ENCODE results near the gene MPP4.

DNA sequence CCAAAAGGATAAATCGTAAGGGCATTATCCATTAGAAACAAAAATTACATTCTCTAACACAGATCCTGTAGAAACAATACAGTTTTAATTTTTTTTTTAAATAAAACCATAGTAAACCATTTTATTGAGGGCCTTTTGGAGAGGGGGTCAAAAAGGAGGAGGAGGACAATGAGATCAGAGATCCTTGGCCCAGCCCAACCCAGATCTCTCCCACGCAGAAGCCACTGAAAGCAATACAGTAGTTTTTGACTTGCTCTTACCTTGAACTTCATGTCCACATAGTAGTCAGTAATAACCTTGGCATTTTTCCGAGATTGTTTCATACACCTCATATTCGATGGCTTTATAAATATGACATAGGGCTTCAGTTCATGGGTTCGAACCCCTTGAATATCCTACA, 51.0 kb downstream of the MPP4 start:
- TF ChIP-seq CTCF (conservative IDR thresholded peaks at IDR 0.05 in 1 of 2, IDR thresholded peaks at IDR 0.05 in 1 of 2; ENCODE audit: low read depth in 1 of 2, low read length in 2 of 2), result no peak
- no peak for TF ChIP-seq EZH2 (IDR thresholded peaks at IDR 0.05; ENCODE audit: low read length, missing control alignments)

Measured in fibroblast of lung (primary cell).